OCI-LY3 (cell line): ENCODE data around the gene ZKSCAN1.

ENCODE experiments used
- CTCF ChIP-seq: fragments of 200-600, 300-600 bp; sonication (generic); IDR thresholded peaks from 2 replicates; pipeline ENCODE4 v1.5.1; 2014; ENCODE audit warnings: antibody characterized with exemption, low read length, low read depth
- EZH2phosphoT487 ChIP-seq: fragments of 200-600 bp; shearing (Covaris generic); IDR thresholded peaks from 2 replicates; pipeline ENCODE4 v1.6.1; 2018; ENCODE audit warnings: antibody characterized with exemption, mixed run types, low read depth

GRCh38 chr7:99969298-99969697, 46.1 kb upstream of the ZKSCAN1 start:
- TF ChIP-seq CTCF (no peak), EZH2phosphoT487 (no peak)
